K562 (cell line): Measurements from ENCODE around the gene ZNF189. TPM values are rescaled to one million over a fixed set of nuclear protein-coding genes. Genes with fewer than 3 reads are reported as not detected.

Experiments
- ATAC-seq: fragments of 200-7000 bp; cut with Tn5 transposase; 3 replicates; pipeline ENCODE4 v1.9.1; 2020; ENCODE audit warnings: moderate library complexity
- BruUV-seq: library from RNA; stranded (reverse); fragments of 400-500 nt; replicated peaks from 2 replicates; lab custom pipeline; 2021; lab: Mats Ljungman, UMichigan
- CTCF ChIA-PET: fragments of 300-600 bp; formaldehyde crosslinking; extraction: SDS; loops from one replicate; lab custom pipeline; 2021; ENCODE audit warnings: low intra/inter-chr PET ratio; lab: Yijun Ruan, JAX
- POLR2A ChIA-PET: fragments of 300-600, 350-650 bp; sonication (Branson Sonifier 250); formaldehyde crosslinking; extraction: SDS; loops from one replicate; lab custom pipeline; 2021; ENCODE audit warnings: antibody characterized with exemption, inconsistent platforms; lab: Yijun Ruan, JAX
- DNase-seq, 4 experiments: peaks; one replicate each; pipeline versions ENCODE4 v3.0.0 to v3.0.0-alpha.2; 2011 to 2018; ENCODE audit warnings: low spot score in 3 of 4, mixed read lengths in 3 of 4; ENCODE audit errors: extremely low read depth in 1 of 4
- FAIRE-seq: peaks from 2 replicates; lab custom pipeline; 2011; peaks lifted over from hg19 to GRCh38; lab: Jason Lieb, UNC
- H2AFZ ChIP-seq: 2 replicates; pipeline ENCODE4 v1.6.0; 2011; ENCODE audit warnings: low read depth, low read length, control low read depth, inconsistent platforms
- H3K27ac ChIP-seq: fragments of 200-600 bp; 3 replicates; pipeline ENCODE4 v1.8.0; 2011; ENCODE audit warnings: low read depth, mild to moderate bottlenecking, control low read depth, inconsistent platforms, low read length, moderate library complexity, mixed read lengths; ENCODE audit errors: extremely low read depth
- H3K27me3 ChIP-seq, 2 experiments: fragments of 300-600 bp in 1 of 2; 2 replicates in 1 of 2; 3 replicates in 1 of 2; pipeline versions ENCODE4 v1.6.0 to v1.8.0; 2011; ENCODE audit warnings: inconsistent platforms in 2 of 2, low read length in 2 of 2, mild to moderate bottlenecking in 1 of 2, mixed read lengths in 1 of 2, moderate library complexity in 1 of 2; ENCODE audit not compliant: control insufficient read depth in 2 of 2, insufficient read depth in 2 of 2
- H3K36me3 ChIP-seq: fragments of 300-600 bp; 3 replicates; pipeline ENCODE4 v1.8.0; 2011; ENCODE audit warnings: mild to moderate bottlenecking, low read length, inconsistent platforms; ENCODE audit not compliant: control insufficient read depth, insufficient read depth
- H3K4me1 ChIP-seq, 2 experiments: fragments of 200-600 bp in 1 of 2; replicated peaks in 1 of 2; 2 replicates in 1 of 2; 3 replicates in 1 of 2; pipeline versions ENCODE4 v1.5.1 to v1.8.0; 2011; ENCODE audit warnings: inconsistent platforms in 2 of 2, low read length in 2 of 2, mild to moderate bottlenecking in 1 of 2, mixed read lengths in 1 of 2, moderate library complexity in 1 of 2; ENCODE audit not compliant: control insufficient read depth in 2 of 2, insufficient read depth in 2 of 2
- H3K4me2 ChIP-seq: 2 replicates; pipeline ENCODE4 v1.6.1; 2011; ENCODE audit warnings: low read length, control low read depth, inconsistent platforms, mixed read lengths; ENCODE audit not compliant: insufficient read depth
- H3K4me3 ChIP-seq: fragments of 200-600 bp; sonication (generic), shearing (Covaris generic); 2 replicates; pipeline ENCODE4 v1.5.1; 2016; ENCODE audit warnings: control low read depth, inconsistent platforms
- H3K79me2 ChIP-seq: fragments of 200-600 bp; 3 replicates; pipeline ENCODE4 v1.8.0; 2011; ENCODE audit warnings: low read length, inconsistent platforms; ENCODE audit not compliant: control insufficient read depth, insufficient read depth
- H3K9ac ChIP-seq, 2 experiments: 2 replicates each; pipeline versions ENCODE4 v1.6.0 to v1.6.1; 2011; ENCODE audit warnings: low read depth in 2 of 2, low read length in 2 of 2, control low read depth in 1 of 2, inconsistent platforms in 1 of 2, mild to moderate bottlenecking in 1 of 2, mixed read lengths in 1 of 2; ENCODE audit not compliant: insufficient read depth in 1 of 2
- H3K9me1 ChIP-seq: one replicate; pipeline ENCODE4 v1.6.0; 2011; ENCODE audit warnings: inconsistent platforms, mild to moderate bottlenecking, low read length, moderate library complexity; ENCODE audit not compliant: control insufficient read depth, insufficient read depth
- H3K9me3 ChIP-seq: replicated peaks from 2 replicates; pipeline ENCODE4 v1.5.1; 2011; ENCODE audit warnings: low read depth, low read length, inconsistent platforms; ENCODE audit not compliant: control insufficient read depth, insufficient read depth
- H4K20me1 ChIP-seq: replicated peaks from 2 replicates; pipeline ENCODE4 v1.6.1; 2011; ENCODE audit warnings: low read length, inconsistent platforms, mixed read lengths; ENCODE audit not compliant: control insufficient read depth, insufficient read depth
- BHLHE40 ChIP-seq: IDR thresholded peaks from 2 replicates; pipeline ENCODE4 v1.6.1; 2011; ENCODE audit warnings: low read length, improper control_type of control experiment
- CBFB ChIP-seq: sonication (generic); formaldehyde crosslinking; IDR thresholded peaks from 2 replicates; pipeline ENCODE4 v1.4.0; 2020; ENCODE audit warnings: mild to moderate bottlenecking, missing genetic modification reagents
- EP400 ChIP-seq: fragments of 450-650 bp; IDR thresholded peaks from 2 replicates; pipeline ENCODE4 v1.6.1; 2017; ENCODE audit warnings: antibody characterized with exemption, mild to moderate bottlenecking, moderate library complexity
- FIP1L1 ChIP-seq: fragments of 200-400 bp; formaldehyde crosslinking; IDR thresholded peaks from 2 replicates; pipeline ENCODE4 v1.6.1; 2018; ENCODE audit warnings: mild to moderate bottlenecking, low read depth, low read length; ENCODE audit not compliant: poor library complexity, severe bottlenecking
- FOSL1 ChIP-seq: fragments of 200-800 bp; sonication (Bioruptor generic); conservative IDR thresholded peaks from 2 replicates; pipeline ENCODE4 v1.6.1; 2016; ENCODE audit warnings: missing genetic modification characterization, missing compliant biosample characterization
- HIVEP1 ChIP-seq: fragments of 250-450 bp; sonication (Bioruptor Pico); IDR thresholded peaks from 2 replicates; pipeline ENCODE4 v1.4.0; 2020; ENCODE audit warnings: mild to moderate bottlenecking
- RUNX1 ChIP-seq: sonication (generic); IDR thresholded peaks from 2 replicates; pipeline ENCODE4 v1.6.1; 2016; ENCODE audit warnings: antibody characterized with exemption, low read depth
- TEAD4 ChIP-seq, 2 experiments: sonication (generic) in 1 of 2; formaldehyde crosslinking in 1 of 2; IDR thresholded peaks; 2 replicates each; pipeline versions ENCODE4 v1.6.1 to v1.8.0; 2012 to 2022; ENCODE audit warnings: borderline replicate concordance in 1 of 2, inconsistent platforms in 1 of 2, low read length in 1 of 2, mild to moderate bottlenecking in 1 of 2, missing genetic modification reagents in 1 of 2
- U2AF1 ChIP-seq: fragments of 200-400 bp; formaldehyde crosslinking; optimal IDR thresholded peaks from 2 replicates; pipeline ENCODE3; 2017; ENCODE audit warnings: mild to moderate bottlenecking, low read depth, low read length, moderate library complexity
- ZNF133 ChIP-seq: fragments of 250-450 bp; sonication (Bioruptor Pico); IDR thresholded peaks from 2 replicates; pipeline ENCODE4 v1.4.0; 2020; ENCODE audit warnings: mild to moderate bottlenecking
- WGBS: fragments of 100-300 bp; shearing (Covaris generic); methylation state at CpG from one replicate; pipeline ENCODE4 v1.1.6; 2016; ENCODE audit warnings: low coverage, mixed read lengths; ENCODE audit not compliant: insufficient coverage; ENCODE audit errors: missing lambda C conversion rate; 5-methylcytosine and 5-hydroxymethylcytosine counted together
- in situ Hi-C: fragments of 300-500 bp; cut with MboI; formaldehyde crosslinking; loops from 4 replicates; pipeline ENCODE4 v1.15.0; 2018; ENCODE audit warnings: inconsistent platforms, mixed read lengths
- intact Hi-C: fragments of 100-400 bp; cut with micrococcal nuclease; formaldehyde crosslinking; loops from 2 replicates; pipeline ENCODE4 v1.14.2; 2022
- polyA plus RNA-seq, 8 experiments: library from polyadenylated mRNA; depleted of rRNA in 4 of 8; stranded (reverse) in 5 of 8; unstranded in 3 of 8; fragments of >200 nt; fragmentation: Nextera tagmentation in 2 of 8; fragmentation: Illumina TruSeq in 1 of 8; extraction: Ambion mirVana in 2 of 8; extraction: Trizol in 1 of 8; gene quantifications; 2 replicates each; pipeline versions ENCODE4 v1.2.1 to v1.2.3, GENCODE V29; 2011 to 2014; ENCODE audit warnings: inconsistent platforms in 1 of 8, missing spikeins in 1 of 8
- total RNA-seq, 7 experiments: library from RNA; depleted of rRNA in 6 of 7; stranded (reverse); fragments of >200 nt in 6 of 7; fragmentation: Illumina TruSeq in 2 of 7; extraction: Trizol in 2 of 7; gene quantifications; 2 replicates each; pipeline versions ENCODE4 v1.2.1 to v1.2.3, GENCODE V29; 2011 to 2021; ENCODE audit warnings: low replicate concordance in 1 of 7
- TF ChIP-seq, protein P1 (sequence below): fragments of 250-450 bp; sonication (Bioruptor Pico); IDR thresholded peaks from 2 replicates; pipeline ENCODE4 v1.4.0; 2020; ENCODE audit warnings: mild to moderate bottlenecking
- TF ChIP-seq, protein P2 (sequence below): fragments of 250-450 bp; sonication (Bioruptor Pico); IDR thresholded peaks from 2 replicates; pipeline ENCODE4 v1.8.0; 2021; ENCODE audit warnings: borderline replicate concordance, mild to moderate bottlenecking, moderate library complexity; ENCODE audit not compliant: poor library complexity, severe bottlenecking
- TF ChIP-seq, protein P3 (sequence below): fragments of 450-650 bp; formaldehyde crosslinking; IDR thresholded peaks from 2 replicates; pipeline ENCODE4 v1.4.0; 2022; ENCODE audit warnings: missing genetic modification characterization

The ZNF189 gene
- total and polyA plus RNA-seq, 9 of the 15 experiments (the other 6 are each of a cell fraction or from before 2014, with no cell fraction given), result 2.4 to 15.3 (median 6.4) TPM

DNA sequence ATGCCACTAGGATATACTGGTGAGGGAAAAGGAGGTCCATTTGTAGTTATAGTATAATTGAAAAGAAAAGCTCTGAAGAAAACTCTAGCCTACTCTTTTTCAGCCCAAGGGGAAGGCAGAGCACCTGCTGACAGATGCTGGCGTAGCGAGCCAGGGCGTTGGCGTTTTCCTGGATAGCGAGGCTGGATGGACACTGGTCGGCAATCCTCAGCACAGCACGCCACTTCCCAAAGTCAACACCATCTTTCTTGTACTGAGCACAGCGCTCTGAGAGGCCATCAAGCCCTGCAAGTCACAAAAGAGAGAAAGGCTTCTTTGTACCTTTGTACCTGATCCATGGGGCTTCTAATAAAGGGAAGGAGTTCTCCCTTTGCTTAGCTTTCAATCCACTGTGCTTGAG lies 28.7 kb downstream of the ZNF189 start:
- H3K27ac ChIP-seq, result no peak overlapping the region
- no TSS peak for BruUV-seq
- H3K9me3 ChIP-seq, result no peaks in the 10 kb centered on the region
- H3K4me2 ChIP-seq, result no peak overlapping the region
- TF ChIP-seq RUNX1, result no peak
- TF ChIP-seq FIP1L1, result no peak
- TF ChIP-seq CBFB (CRISPR knock-in tag), result no peak
- no peak for TF ChIP-seq BHLHE40
- TF ChIP-seq FOSL1 (tag), result no peak
- no peak for TF ChIP-seq HIVEP1 (CRISPR knock-in tag)
- no peak for TF ChIP-seq ZNF133 (CRISPR knock-in tag)
- TF ChIP-seq TEAD4 (IDR thresholded peaks at IDR 0.05; ENCODE audit: low read length), result no peak
- TF ChIP-seq TEAD4 (CRISPR knock-in tag; IDR thresholded peaks at IDR 0.05; ENCODE audit: borderline replicate concordance), result no peak
- TF ChIP-seq EP400, result no peak
- TF ChIP-seq U2AF1, result no peak
- TF ChIP-seq, protein P1, sequence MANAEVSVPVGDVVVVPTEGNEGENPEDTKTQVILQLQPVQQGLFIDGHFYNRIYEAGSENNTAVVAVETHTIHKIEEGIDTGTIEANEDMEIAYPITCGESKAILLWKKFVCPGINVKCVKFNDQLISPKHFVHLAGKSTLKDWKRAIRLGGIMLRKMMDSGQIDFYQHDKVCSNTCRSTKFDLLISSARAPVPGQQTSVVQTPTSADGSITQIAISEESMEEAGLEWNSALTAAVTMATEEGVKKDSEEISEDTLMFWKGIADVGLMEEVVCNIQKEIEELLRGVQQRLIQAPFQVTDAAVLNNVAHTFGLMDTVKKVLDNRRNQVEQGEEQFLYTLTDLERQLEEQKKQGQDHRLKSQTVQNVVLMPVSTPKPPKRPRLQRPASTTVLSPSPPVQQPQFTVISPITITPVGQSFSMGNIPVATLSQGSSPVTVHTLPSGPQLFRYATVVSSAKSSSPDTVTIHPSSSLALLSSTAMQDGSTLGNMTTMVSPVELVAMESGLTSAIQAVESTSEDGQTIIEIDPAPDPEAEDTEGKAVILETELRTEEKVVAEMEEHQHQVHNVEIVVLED (CRISPR knock-in tag), result no peak
- TF ChIP-seq, protein P2, sequence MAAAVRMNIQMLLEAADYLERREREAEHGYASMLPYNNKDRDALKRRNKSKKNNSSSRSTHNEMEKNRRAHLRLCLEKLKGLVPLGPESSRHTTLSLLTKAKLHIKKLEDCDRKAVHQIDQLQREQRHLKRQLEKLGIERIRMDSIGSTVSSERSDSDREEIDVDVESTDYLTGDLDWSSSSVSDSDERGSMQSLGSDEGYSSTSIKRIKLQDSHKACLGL (CRISPR knock-in tag), result no peak
- TF ChIP-seq, protein P3, sequence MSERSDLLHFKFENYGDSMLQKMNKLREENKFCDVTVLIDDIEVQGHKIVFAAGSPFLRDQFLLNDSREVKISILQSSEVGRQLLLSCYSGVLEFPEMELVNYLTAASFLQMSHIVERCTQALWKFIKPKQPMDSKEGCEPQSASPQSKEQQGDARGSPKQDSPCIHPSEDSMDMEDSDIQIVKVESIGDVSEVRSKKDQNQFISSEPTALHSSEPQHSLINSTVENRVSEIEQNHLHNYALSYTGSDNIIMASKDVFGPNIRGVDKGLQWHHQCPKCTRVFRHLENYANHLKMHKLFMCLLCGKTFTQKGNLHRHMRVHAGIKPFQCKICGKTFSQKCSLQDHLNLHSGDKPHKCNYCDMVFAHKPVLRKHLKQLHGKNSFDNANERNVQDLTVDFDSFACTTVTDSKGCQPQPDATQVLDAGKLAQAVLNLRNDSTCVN (CRISPR knock-in tag), result no peak
- TF ChIP-seq, all 486 proteins: peak for 0
- Histone ChIP-seq H3K36me3 (no peaks in the 10 kb centered on the region), H3K27me3 (peaks cover 6 to 29% of the 10 kb centered on the region in 2 experiments; a peak in 3 of 5 replicates), H3K79me2 (no peaks in the 10 kb centered on the region), H3K4me3 (no peak overlapping the region), H2AFZ (no peak overlapping the region), H3K9ac (no peak overlapping the region), H3K4me1 (no peaks in the 10 kb centered on the region), H4K20me1 (no peaks in the 10 kb centered on the region), H3K9me1 (no peaks in the 10 kb centered on the region)
- FAIRE-seq (no peak), DNase-seq (no peak), ATAC-seq (no peak; the same call in 2 of the 3 replicates)
- WGBS, result 2% methylated on average over 8 of the region's 8 CpGs
- ChIA-PET CTCF (no interaction called here), POLR2A (interaction anchor here (1.4 kb wide), 1 partner anchor 21 kb away, joined by 4 read pairs; no protein-coding TSS in a partner anchor)
- in situ Hi-C loops, result no loop called here
- intact Hi-C loops, result no loop called here
